ENCODE data around the gene SHMT2. TPM values are rescaled to one million over a fixed set of nuclear protein-coding genes. Genes with fewer than 3 reads are reported as not detected.

SHMT2 gene
- total and polyA plus RNA-seq, 2 of the 13 experiments (the other 11 are each of a cell fraction or from before 2014, with no cell fraction given): 181 to 393 TPM

DNA sequence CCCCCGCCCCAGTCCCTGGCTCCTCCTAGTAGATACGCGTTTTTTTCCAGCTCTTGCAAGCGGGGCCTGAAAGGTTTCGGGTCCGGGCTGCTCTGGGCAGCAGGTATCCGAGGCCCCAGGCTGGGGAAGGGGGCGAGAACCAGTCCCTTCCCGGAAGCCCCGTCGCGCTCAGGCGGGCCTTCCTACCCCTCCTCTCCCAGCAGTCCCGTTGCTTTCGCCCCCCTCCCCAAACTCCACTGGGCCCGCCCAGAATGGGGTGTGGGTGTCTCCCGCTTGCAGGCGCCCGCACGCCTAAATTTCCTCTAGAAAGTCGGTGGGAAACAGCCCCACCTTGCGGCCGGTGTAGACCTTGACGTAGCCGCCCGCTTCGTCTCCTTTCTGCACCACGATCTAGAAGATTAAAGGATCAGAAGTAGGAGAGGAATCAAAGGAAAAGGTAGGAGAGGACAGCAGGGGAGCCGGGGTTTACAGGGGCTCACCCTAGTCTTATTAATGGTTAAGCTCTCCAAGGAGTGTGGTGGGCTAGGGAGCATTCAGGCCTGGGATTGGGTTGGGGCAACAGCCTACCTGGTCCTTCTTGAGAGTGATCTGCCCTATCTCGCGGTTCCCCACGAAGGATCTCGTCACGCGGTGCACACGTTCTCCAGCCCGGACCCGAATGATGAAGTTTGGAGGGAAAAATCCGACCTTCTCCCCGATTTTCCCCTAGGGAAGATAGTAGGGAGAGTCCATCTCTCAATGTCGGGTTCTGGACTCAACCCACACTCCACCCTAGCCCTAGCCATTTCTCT, 14.2 kb downstream of the SHMT2 start (continued):
- no peak for TF ChIP-seq JDP2 (CRISPR knock-in tag; IDR thresholded peaks at IDR 0.05; ENCODE audit: borderline replicate concordance)
- peak; percentile 49; the same call in 1 of the 2 replicates for TF ChIP-seq KDM2A (CRISPR knock-in tag; IDR thresholded peaks at IDR 0.05; ENCODE audit: borderline replicate concordance, low read depth)
- TF ChIP-seq, protein P1, sequence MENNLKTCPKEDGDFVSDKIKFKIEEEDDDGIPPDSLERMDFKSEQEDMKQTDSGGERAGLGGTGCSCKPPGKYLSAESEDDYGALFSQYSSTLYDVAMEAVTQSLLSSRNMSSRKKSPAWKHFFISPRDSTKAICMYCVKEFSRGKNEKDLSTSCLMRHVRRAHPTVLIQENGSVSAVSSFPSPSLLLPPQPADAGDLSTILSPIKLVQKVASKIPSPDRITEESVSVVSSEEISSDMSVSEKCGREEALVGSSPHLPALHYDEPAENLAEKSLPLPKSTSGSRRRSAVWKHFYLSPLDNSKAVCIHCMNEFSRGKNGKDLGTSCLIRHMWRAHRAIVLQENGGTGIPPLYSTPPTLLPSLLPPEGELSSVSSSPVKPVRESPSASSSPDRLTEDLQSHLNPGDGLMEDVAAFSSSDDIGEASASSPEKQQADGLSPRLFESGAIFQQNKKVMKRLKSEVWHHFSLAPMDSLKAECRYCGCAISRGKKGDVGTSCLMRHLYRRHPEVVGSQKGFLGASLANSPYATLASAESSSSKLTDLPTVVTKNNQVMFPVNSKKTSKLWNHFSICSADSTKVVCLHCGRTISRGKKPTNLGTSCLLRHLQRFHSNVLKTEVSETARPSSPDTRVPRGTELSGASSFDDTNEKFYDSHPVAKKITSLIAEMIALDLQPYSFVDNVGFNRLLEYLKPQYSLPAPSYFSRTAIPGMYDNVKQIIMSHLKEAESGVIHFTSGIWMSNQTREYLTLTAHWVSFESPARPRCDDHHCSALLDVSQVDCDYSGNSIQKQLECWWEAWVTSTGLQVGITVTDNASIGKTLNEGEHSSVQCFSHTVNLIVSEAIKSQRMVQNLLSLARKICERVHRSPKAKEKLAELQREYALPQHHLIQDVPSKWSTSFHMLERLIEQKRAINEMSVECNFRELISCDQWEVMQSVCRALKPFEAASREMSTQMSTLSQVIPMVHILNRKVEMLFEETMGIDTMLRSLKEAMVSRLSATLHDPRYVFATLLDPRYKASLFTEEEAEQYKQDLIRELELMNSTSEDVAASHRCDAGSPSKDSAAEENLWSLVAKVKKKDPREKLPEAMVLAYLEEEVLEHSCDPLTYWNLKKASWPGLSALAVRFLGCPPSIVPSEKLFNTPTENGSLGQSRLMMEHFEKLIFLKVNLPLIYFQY (CRISPR knock-in tag; IDR thresholded peaks at IDR 0.05; ENCODE audit: borderline replicate concordance): no peak
- TF ChIP-seq TEAD3 (CRISPR knock-in tag; optimal IDR thresholded peaks at IDR 0.05; ENCODE audit: borderline replicate concordance): peak; percentile 12
- TF ChIP-seq NFYC (CRISPR knock-in tag; IDR thresholded peaks at IDR 0.05): no peak
- TF ChIP-seq, protein P2, sequence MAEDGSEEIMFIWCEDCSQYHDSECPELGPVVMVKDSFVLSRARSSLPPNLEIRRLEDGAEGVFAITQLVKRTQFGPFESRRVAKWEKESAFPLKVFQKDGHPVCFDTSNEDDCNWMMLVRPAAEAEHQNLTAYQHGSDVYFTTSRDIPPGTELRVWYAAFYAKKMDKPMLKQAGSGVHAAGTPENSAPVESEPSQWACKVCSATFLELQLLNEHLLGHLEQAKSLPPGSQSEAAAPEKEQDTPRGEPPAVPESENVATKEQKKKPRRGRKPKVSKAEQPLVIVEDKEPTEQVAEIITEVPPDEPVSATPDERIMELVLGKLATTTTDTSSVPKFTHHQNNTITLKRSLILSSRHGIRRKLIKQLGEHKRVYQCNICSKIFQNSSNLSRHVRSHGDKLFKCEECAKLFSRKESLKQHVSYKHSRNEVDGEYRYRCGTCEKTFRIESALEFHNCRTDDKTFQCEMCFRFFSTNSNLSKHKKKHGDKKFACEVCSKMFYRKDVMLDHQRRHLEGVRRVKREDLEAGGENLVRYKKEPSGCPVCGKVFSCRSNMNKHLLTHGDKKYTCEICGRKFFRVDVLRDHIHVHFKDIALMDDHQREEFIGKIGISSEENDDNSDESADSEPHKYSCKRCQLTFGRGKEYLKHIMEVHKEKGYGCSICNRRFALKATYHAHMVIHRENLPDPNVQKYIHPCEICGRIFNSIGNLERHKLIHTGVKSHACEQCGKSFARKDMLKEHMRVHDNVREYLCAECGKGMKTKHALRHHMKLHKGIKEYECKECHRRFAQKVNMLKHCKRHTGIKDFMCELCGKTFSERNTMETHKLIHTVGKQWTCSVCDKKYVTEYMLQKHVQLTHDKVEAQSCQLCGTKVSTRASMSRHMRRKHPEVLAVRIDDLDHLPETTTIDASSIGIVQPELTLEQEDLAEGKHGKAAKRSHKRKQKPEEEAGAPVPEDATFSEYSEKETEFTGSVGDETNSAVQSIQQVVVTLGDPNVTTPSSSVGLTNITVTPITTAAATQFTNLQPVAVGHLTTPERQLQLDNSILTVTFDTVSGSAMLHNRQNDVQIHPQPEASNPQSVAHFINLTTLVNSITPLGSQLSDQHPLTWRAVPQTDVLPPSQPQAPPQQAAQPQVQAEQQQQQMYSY (CRISPR knock-in tag; IDR thresholded peaks at IDR 0.05): no peak
- TF ChIP-seq CREB1 (IDR thresholded peaks at IDR 0.05): no peak
- TF ChIP-seq CREB1 (CRISPR knock-in tag; IDR thresholded peaks at IDR 0.05): peak; percentile 61; the same call in 1 of the 2 replicates
- TF ChIP-seq ZFP82 (CRISPR knock-in tag; IDR thresholded peaks at IDR 0.05; ENCODE audit: borderline replicate concordance): no peak
- no peak for TF ChIP-seq LCORL (IDR thresholded peaks at IDR 0.05)
- TF ChIP-seq LCORL (CRISPR knock-in tag; IDR thresholded peaks at IDR 0.05): peak; percentile 21; the same call in 1 of the 2 replicates
- TF ChIP-seq ELF3 (CRISPR knock-in tag; IDR thresholded peaks at IDR 0.05): no peak
- TF ChIP-seq ZNF460 (CRISPR knock-in tag; IDR thresholded peaks at IDR 0.05; ENCODE audit: borderline replicate concordance): no peak
- no peak for TF ChIP-seq AKAP8 (CRISPR knock-in tag; IDR thresholded peaks at IDR 0.05)
- TF ChIP-seq RBM22 (optimal IDR thresholded peaks at IDR 0.05; ENCODE audit: low read length): no peak
- TF ChIP-seq THAP11 (CRISPR knock-in tag; IDR thresholded peaks at IDR 0.05): no peak
- TF ChIP-seq STAG1 (CRISPR knock-in tag; IDR thresholded peaks at IDR 0.05): peak; percentile 68
- no peak for TF ChIP-seq TEAD2 (CRISPR knock-in tag; IDR thresholded peaks at IDR 0.05)
- TF ChIP-seq, protein P3, sequence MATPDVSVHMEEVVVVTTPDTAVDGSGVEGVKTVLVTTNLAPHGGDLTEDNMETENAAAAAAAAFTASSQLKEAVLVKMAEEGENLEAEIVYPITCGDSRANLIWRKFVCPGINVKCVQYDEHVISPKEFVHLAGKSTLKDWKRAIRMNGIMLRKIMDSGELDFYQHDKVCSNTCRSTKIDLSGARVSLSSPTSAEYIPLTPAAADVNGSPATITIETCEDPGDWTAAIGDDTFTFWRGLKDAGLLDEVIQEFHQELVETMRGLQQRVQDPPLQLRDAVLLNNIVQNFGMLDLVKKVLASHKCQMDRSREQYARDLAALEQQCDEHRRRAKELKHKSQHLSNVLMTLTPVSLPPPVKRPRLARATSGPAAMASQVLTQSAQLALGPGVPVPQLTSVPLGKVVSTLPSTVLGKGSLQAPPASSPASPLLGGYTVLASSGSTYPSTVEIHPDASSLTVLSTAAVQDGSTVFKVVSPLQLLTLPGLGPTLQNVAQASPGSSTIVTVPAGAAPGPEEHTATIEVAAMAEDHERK (CRISPR knock-in tag; IDR thresholded peaks at IDR 0.05; ENCODE audit: low read depth): no peak
- TF ChIP-seq SSRP1 (CRISPR knock-in tag; IDR thresholded peaks at IDR 0.05): no peak
- TF ChIP-seq FOSL2 (CRISPR knock-in tag; IDR thresholded peaks at IDR 0.05): no peak

Data from HepG2 (cell line).